CD14-positive monocyte (primary cell): ENCODE data around the gene ST3GAL5. TPM values are rescaled to one million over a fixed set of nuclear protein-coding genes. Genes with fewer than 3 reads are reported as not detected.
A peak's percentile ranks its signal among the peaks of the same experiment; 100 is the strongest.

Experiments used
- DNase-seq, 3 donors: peaks; one replicate each; pipeline ENCODE4 v3.0.0-alpha.2; 2011 to 2022
- H2AFZ ChIP-seq: 2 replicates; pipeline ENCODE4 v1.6.0; 2012; ENCODE audit warnings: mild to moderate bottlenecking, low read depth, low read length, inconsistent platforms; ENCODE audit not compliant: insufficient read depth, poor library complexity, severe bottlenecking
- H3K27ac ChIP-seq, 2 donors: 1 replicate in 1 of 2; 2 replicates in 1 of 2; pipeline ENCODE4 v1.5.1; 2012 to 2013; ENCODE audit warnings: low read length in 2 of 2, control low read depth in 1 of 2, inconsistent platforms in 1 of 2, low read depth in 1 of 2, mild to moderate bottlenecking in 1 of 2
- H3K27me3 ChIP-seq, 2 donors: one replicate each; pipeline versions ENCODE4 v1.6.0 to v1.6.1; 2011 to 2013; ENCODE audit warnings: low read length in 2 of 2; ENCODE audit not compliant: control insufficient read depth in 2 of 2, insufficient read depth in 2 of 2
- H3K36me3 ChIP-seq, 2 donors: replicated peaks in 1 of 2; 1 replicate in 1 of 2; 2 replicates in 1 of 2; pipeline versions ENCODE4 v1.5.1 to v1.6.1; 2012 to 2013; ENCODE audit warnings: low read length in 2 of 2, control low read depth in 1 of 2, inconsistent platforms in 1 of 2, mild to moderate bottlenecking in 1 of 2; ENCODE audit not compliant: insufficient read depth in 2 of 2, control insufficient read depth in 1 of 2
- H3K4me1 ChIP-seq, 2 donors: 1 replicate in 1 of 2; 2 replicates in 1 of 2; pipeline versions ENCODE4 v1.5.1 to v1.6.1; 2012 to 2013; ENCODE audit warnings: low read length in 2 of 2, control low read depth in 1 of 2, inconsistent platforms in 1 of 2, mild to moderate bottlenecking in 1 of 2, moderate library complexity in 1 of 2; ENCODE audit not compliant: insufficient read depth in 2 of 2, control insufficient read depth in 1 of 2
- H3K4me2 ChIP-seq: replicated peaks from 2 replicates; pipeline ENCODE3; 2012; ENCODE audit warnings: low read length, moderate library complexity, mild to moderate bottlenecking; ENCODE audit not compliant: poor library complexity, severe bottlenecking; ENCODE audit errors: extremely low read depth
- H3K4me3 ChIP-seq, 3 experiments: fragments of 200-600 bp in 1 of 3; sonication (generic) in 1 of 3; replicated peaks in 1 of 3; 1 replicate in 2 of 3; 2 replicates in 1 of 3; pipeline ENCODE4 v1.5.1; 2011 to 2013; ENCODE audit warnings: low read length in 3 of 3, mild to moderate bottlenecking in 3 of 3, control low read depth in 2 of 3, low read depth in 2 of 3, inconsistent platforms in 1 of 3, moderate library complexity in 1 of 3
- H3K79me2 ChIP-seq: 2 replicates; pipeline ENCODE4 v1.6.0; 2012; ENCODE audit warnings: mild to moderate bottlenecking, control low read depth, inconsistent platforms, low read length, moderate library complexity; ENCODE audit not compliant: insufficient read depth
- H3K9ac ChIP-seq: 2 replicates; pipeline ENCODE4 v1.6.0; 2017; ENCODE audit warnings: low read length, mild to moderate bottlenecking; ENCODE audit not compliant: insufficient read depth, poor library complexity, severe bottlenecking
- H3K9me3 ChIP-seq, 2 donors: replicated peaks in 1 of 2; 1 replicate in 1 of 2; 2 replicates in 1 of 2; pipeline versions ENCODE4 v1.5.1 to v1.6.1; 2012 to 2013; ENCODE audit warnings: low read length in 2 of 2, control low read depth in 1 of 2; ENCODE audit not compliant: control insufficient read depth in 1 of 2, insufficient read depth in 1 of 2
- H4K20me1 ChIP-seq: 2 replicates; pipeline ENCODE4 v1.6.0; 2012; ENCODE audit warnings: mild to moderate bottlenecking, low read length, control low read depth, moderate library complexity; ENCODE audit not compliant: insufficient read depth
- H3K27ac Mint-ChIP-seq, 7 donors: one replicate each; pipeline ENCODE4 v1.8.0; 2020; ENCODE audit warnings: mild to moderate bottlenecking in 7 of 7, mixed read lengths in 7 of 7, moderate library complexity in 6 of 7, inconsistent platforms in 2 of 7
- H3K27me3 Mint-ChIP-seq, 3 donors: one replicate each; pipeline ENCODE4 v1.8.0; 2021 to 2022; ENCODE audit warnings: low read depth in 3 of 3, mild to moderate bottlenecking in 3 of 3, mixed read lengths in 3 of 3, moderate library complexity in 3 of 3, inconsistent platforms in 1 of 3
- H3K36me3 Mint-ChIP-seq, 2 donors: one replicate each; pipeline ENCODE4 v1.8.0; 2020; ENCODE audit warnings: mixed read lengths in 2 of 2, inconsistent platforms in 1 of 2, mild to moderate bottlenecking in 1 of 2
- H3K4me1 Mint-ChIP-seq: one replicate; pipeline ENCODE4 v1.8.0; 2020; ENCODE audit warnings: mild to moderate bottlenecking, mixed read lengths
- H3K4me3 Mint-ChIP-seq, 2 donors: one replicate each; pipeline ENCODE4 v1.8.0; 2020; ENCODE audit warnings: mild to moderate bottlenecking in 2 of 2, mixed read lengths in 2 of 2, moderate library complexity in 1 of 2
- H3K9me3 Mint-ChIP-seq, 7 donors: one replicate each; pipeline ENCODE4 v1.8.0; 2020 to 2022; ENCODE audit warnings: mixed read lengths in 7 of 7, mild to moderate bottlenecking in 6 of 7, moderate library complexity in 6 of 7, inconsistent platforms in 2 of 7
- CTCF ChIP-seq: fragments of 200-600 bp; IDR thresholded peaks from one replicate; pipeline ENCODE4 v1.8.0; 2022; ENCODE audit warnings: antibody characterized with exemption, mild to moderate bottlenecking
- WGBS: methylation state at CpG from one replicate; pipeline ENCODE4 v1.1.5; 2013; ENCODE audit warnings: missing lambda C conversion rate; ENCODE audit not compliant: insufficient coverage; 5-methylcytosine and 5-hydroxymethylcytosine counted together
- intact Hi-C, 2 donors: fragments of 100-400 bp; cut with micrococcal nuclease; formaldehyde crosslinking; loops; one replicate each; pipeline versions ENCODE4 v1.15.0 to v1.15.1; 2023
- polyA plus RNA-seq, 3 donors: library from polyadenylated mRNA; depleted of rRNA in 1 of 3; unstranded in 2 of 3; stranded (reverse) in 1 of 3; fragments of 300-500 nt in 2 of 3; fragments of >200 nt in 1 of 3; fragmentation: Illumina TruSeq in 2 of 3; gene quantifications; 1 replicate in 2 of 3; 2 replicates in 1 of 3; pipeline ENCODE4 v1.2.3, GENCODE V29; 2012 to 2021

Gene ST3GAL5
- polyA plus RNA-seq, 3 donors = 14.0 to 51.2 (median 19.5) TPM

GRCh38 chr2:85814802-85815550 is 73.8 kb downstream of the ST3GAL5 start:
- Histone ChIP-seq H3K79me2 (no peaks in the 10 kb centered on the region), H3K36me3 (no peaks in the 10 kb centered on the region), H3K9me3 (no peaks in the 10 kb centered on the region), H3K4me3 (no peak overlapping the region), H3K27ac (no peak overlapping the region), H4K20me1 (no peaks in the 10 kb centered on the region), H3K4me2 (no peak overlapping the region), H3K4me1 (no peaks in the 10 kb centered on the region), H3K9ac (no peak overlapping the region), H2AFZ (no peak overlapping the region), H3K27me3 (peaks cover 0 to 5% of the 10 kb centered on the region in 2 donors)
- intact Hi-C loops = loop anchor here (1.0 to 5.0 kb wide), 5 partner anchors 64 to 178 kb away; no protein-coding TSS in a partner anchor
- peaks cover 5% of the 10 kb centered on the region for H3K4me1 Mint-ChIP-seq
- peaks cover 13 to 26% (median 19%) of the 10 kb centered on the region in 3 donors for H3K27me3 Mint-ChIP-seq
- H3K9me3 Mint-ChIP-seq = no peaks in the 10 kb centered on the region
- no peak overlapping the region for H3K4me3 Mint-ChIP-seq
- H3K27ac Mint-ChIP-seq = no peak overlapping the region
- no peak for TF ChIP-seq CTCF
- no peaks in the 10 kb centered on the region for H3K36me3 Mint-ChIP-seq
- DNase-seq = no peak
- 95% methylated on average over 6 of the region's 10 CpGs for WGBS

- no peak overlapping the region for H3K4me3 Mint-ChIP-seq
- peak overlapping the region in 1 of 7 donors; percentile 83 for H3K27ac Mint-ChIP-seq
- WGBS = 28% methylated on average over 9 of the region's 13 CpGs
- intact Hi-C loops = loop anchor here (1.0 to 5.0 kb wide), 5 partner anchors 63 to 177 kb away; no protein-coding TSS in a partner anchor
- no peak overlapping the region for H3K9ac ChIP-seq
- no peak overlapping the region for H3K4me2 ChIP-seq
- no peaks in the 10 kb centered on the region for H3K36me3 ChIP-seq
- no peaks in the 10 kb centered on the region for H4K20me1 ChIP-seq
- H3K27ac ChIP-seq = no peak overlapping the region
- H3K27me3 ChIP-seq = peaks cover 0 to 5% of the 10 kb centered on the region in 2 donors
- TF ChIP-seq CTCF = peak; percentile 94
- no peak overlapping the region for H3K4me3 ChIP-seq
- no peaks in the 10 kb centered on the region for H3K79me2 ChIP-seq
- H3K4me1 Mint-ChIP-seq = peaks cover 5% of the 10 kb centered on the region
- H3K9me3 ChIP-seq = no peaks in the 10 kb centered on the region
- H3K9me3 Mint-ChIP-seq = no peaks in the 10 kb centered on the region
- no peaks in the 10 kb centered on the region for H3K36me3 Mint-ChIP-seq
- H2AFZ ChIP-seq = peak overlapping the region; percentile 31
- peak; percentile 81 to 82 (median 81) for DNase-seq
- H3K4me1 ChIP-seq = no peaks in the 10 kb centered on the region
- H3K27me3 Mint-ChIP-seq = peaks cover 13 to 26% (median 19%) of the 10 kb centered on the region in 3 donors
These were observed 74.6 kb downstream of the ST3GAL5 start for GRCh38 chr2:85813982-85814801.
